Mesodermal cell (in vitro differentiated cells): ENCODE results near the gene SASH1.

Experiments used
- H3K27ac ChIP-seq: 2 replicates; pipeline ENCODE4 v1.7.0; 2013; ENCODE audit warnings: mild to moderate bottlenecking, low read depth, low read length, moderate library complexity; ENCODE audit not compliant: severe bottlenecking
- H3K36me3 ChIP-seq: 2 replicates; pipeline ENCODE4 v1.7.1; 2013; ENCODE audit warnings: mild to moderate bottlenecking, low read length, moderate library complexity; ENCODE audit not compliant: control insufficient read depth, insufficient read depth
- H3K4me1 ChIP-seq: one replicate; pipeline ENCODE4 v1.7.1; 2013; ENCODE audit warnings: mild to moderate bottlenecking, low read length; ENCODE audit not compliant: insufficient read depth, control insufficient read depth, poor library complexity, severe bottlenecking
- H3K4me3 ChIP-seq: 2 replicates; pipeline ENCODE4 v1.7.0; 2013; ENCODE audit warnings: low read length, control low read depth, mild to moderate bottlenecking; ENCODE audit not compliant: insufficient read depth, poor library complexity, severe bottlenecking; ENCODE audit errors: extremely low read depth
- H3K9me3 ChIP-seq: 2 replicates; pipeline ENCODE4 v1.7.1; 2013; ENCODE audit warnings: mild to moderate bottlenecking, low read length, moderate library complexity; ENCODE audit not compliant: control insufficient read depth
- WGBS, 2 experiments: methylation state at CpG; one replicate each; pipeline ENCODE4 v1.1.5; 2013; ENCODE audit warnings: missing lambda C conversion rate in 2 of 2; ENCODE audit not compliant: insufficient coverage in 2 of 2; 5-methylcytosine and 5-hydroxymethylcytosine counted together

The SASH1 gene

DNA sequence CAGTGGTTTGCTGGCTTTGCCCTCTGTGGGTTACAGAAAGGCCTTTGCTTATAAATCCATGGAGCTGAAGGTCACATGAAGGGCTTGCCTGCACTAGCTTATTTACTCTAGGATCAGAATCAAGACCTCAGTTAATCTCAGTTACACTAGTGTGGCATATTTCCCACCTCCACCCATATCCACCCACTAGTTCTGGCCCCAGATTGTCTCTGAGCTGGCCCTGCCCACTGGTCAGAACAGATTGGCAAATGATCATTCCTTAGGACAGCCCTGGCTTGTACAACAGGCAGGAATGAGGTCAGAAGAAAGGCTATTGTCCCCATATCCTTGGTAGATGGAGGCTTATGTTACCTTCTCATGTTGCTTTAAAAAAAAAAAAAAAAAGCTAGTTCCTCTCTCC is 33.3 kb upstream of the SASH1 start:
- H3K27ac ChIP-seq: no peak overlapping the region
- H3K4me1 ChIP-seq: peaks cover 11% of the 10 kb centered on the region
- no peaks in the 10 kb centered on the region for H3K36me3 ChIP-seq
- H3K4me3 ChIP-seq: no peak overlapping the region
- no peaks in the 10 kb centered on the region for H3K9me3 ChIP-seq

- 79% methylated on average over 2 of the region's 3 CpGs for WGBS, 2 experiments
- Histone ChIP-seq H3K4me3 (no peak overlapping the region), H3K9me3 (no peaks in the 10 kb centered on the region), H3K4me1 (peaks cover 4% of the 10 kb centered on the region), H3K27ac (no peak overlapping the region), H3K36me3 (no peaks in the 10 kb centered on the region)
Measured at GRCh38 chr6:148311966-148312669, 30.5 kb upstream of the SASH1 start.

GRCh38 chr6:148313488-148313887 is 29.1 kb upstream of the SASH1 start:
- no peak overlapping the region for H3K27ac ChIP-seq
- H3K4me3 ChIP-seq: no peak overlapping the region
- peaks cover 4% of the 10 kb centered on the region for H3K4me1 ChIP-seq
- H3K36me3 ChIP-seq: no peaks in the 10 kb centered on the region
- H3K9me3 ChIP-seq: no peaks in the 10 kb centered on the region
- 95% methylated on average over 4 of the region's 8 CpGs; no CpG with 5 or more reads in 1 of the 2 experiments for WGBS, 2 experiments

DNA sequence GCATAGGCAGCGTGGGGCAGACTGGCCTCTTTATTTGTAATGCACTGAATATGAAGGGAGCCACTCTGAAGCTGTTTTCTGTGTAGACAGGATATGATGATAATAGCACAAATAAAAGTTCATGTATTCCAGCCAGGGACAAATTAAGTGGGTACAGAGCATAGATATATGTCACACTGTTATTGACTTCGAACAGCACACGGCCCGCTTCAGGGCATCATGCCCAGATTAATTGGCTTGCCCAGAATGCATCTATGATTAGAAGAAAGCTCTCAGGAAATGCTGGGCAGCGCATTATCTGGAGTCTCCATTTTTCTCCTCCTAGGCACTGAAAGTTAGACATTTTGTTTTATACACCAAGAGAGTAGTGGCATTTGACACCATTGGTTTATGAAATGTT is 26.3 kb upstream of the SASH1 start:
- WGBS, 2 experiments: 91 to 97% methylated on average over 5 of the region's 5 CpGs
- no peak overlapping the region for H3K4me3 ChIP-seq
- H3K36me3 ChIP-seq: no peaks in the 10 kb centered on the region
- H3K4me1 ChIP-seq: peaks cover 4% of the 10 kb centered on the region
- no peak overlapping the region for H3K27ac ChIP-seq
- no peaks in the 10 kb centered on the region for H3K9me3 ChIP-seq

- Histone ChIP-seq H3K27ac (no peak overlapping the region), H3K4me3 (no peak overlapping the region), H3K9me3 (no peaks in the 10 kb centered on the region), H3K4me1 (peaks cover 4% of the 10 kb centered on the region), H3K36me3 (no peaks in the 10 kb centered on the region)
- 90 to 100% methylated on average over 1 of the region's 1 CpG for WGBS, 2 experiments
Measured at GRCh38 chr6:148317051-148317450, 25.6 kb upstream of the SASH1 start.

GRCh38 chr6:148317739-148318138 is 24.9 kb upstream of the SASH1 start:
- H3K27ac ChIP-seq: no peak overlapping the region
- no peaks in the 10 kb centered on the region for H3K36me3 ChIP-seq
- H3K4me3 ChIP-seq: no peak overlapping the region
- H3K4me1 ChIP-seq: peaks cover under 1% of the 10 kb centered on the region
- H3K9me3 ChIP-seq: no peaks in the 10 kb centered on the region
- 100% methylated on average over 1 of the region's 2 CpGs for WGBS, 2 experiments

DNA sequence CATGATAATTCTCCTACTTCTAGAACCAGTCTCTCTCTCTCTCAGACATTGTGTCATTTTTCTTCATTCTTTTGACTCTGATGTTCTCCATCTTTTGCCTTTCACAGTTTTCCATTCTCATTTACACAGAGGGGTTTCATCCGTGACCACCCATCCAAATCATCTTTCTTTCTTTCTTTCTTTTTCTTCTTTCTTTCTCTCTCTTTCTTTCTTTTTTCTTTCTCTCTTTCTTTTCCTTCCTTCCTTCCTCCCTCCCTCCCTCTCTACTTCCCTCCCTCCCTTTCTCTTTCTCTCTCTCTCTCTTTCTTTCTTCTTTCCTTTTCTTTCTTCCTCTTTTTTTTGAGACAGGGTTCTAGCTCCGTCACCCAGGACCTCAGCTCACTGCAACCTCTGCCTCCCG is 19.9 kb upstream of the SASH1 start:
- H3K27ac ChIP-seq: no peak overlapping the region
- no peak overlapping the region for H3K4me3 ChIP-seq
- WGBS, 2 experiments: 92 to 97% methylated on average over 1 to 3 of the region's 3 CpGs
- no peaks in the 10 kb centered on the region for H3K36me3 ChIP-seq
- H3K9me3 ChIP-seq: no peaks in the 10 kb centered on the region
- no peaks in the 10 kb centered on the region for H3K4me1 ChIP-seq

DNA sequence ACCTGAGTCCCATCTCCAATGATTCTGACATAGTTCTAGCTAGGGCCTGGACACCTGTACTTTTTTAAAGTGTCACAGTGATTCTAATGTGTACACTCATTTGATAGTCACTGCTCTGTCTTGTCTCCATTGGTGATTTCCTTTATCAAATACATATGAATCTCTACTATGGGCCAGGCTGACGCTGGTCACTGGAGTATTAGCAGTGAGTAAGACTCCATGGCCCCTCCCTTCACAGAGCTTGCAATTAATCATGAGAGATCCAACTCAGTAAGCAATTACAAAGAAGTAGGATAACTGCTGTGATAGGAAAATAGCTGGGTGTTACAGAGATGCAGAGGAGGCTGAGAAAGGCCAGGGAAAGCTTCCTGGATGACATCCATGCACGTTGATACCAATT is 19.3 kb upstream of the SASH1 start:
- Histone ChIP-seq H3K4me3 (no peak overlapping the region), H3K9me3 (no peaks in the 10 kb centered on the region), H3K4me1 (no peaks in the 10 kb centered on the region), H3K27ac (no peak overlapping the region), H3K36me3 (no peaks in the 10 kb centered on the region)
- WGBS, 2 experiments: 83 to 94% methylated on average over 1 to 2 of the region's 2 CpGs

GRCh38 chr6:148324297-148324985 is 18.2 kb upstream of the SASH1 start:
- Histone ChIP-seq H3K4me3 (no peak overlapping the region), H3K4me1 (peaks cover 8% of the 10 kb centered on the region), H3K9me3 (no peaks in the 10 kb centered on the region), H3K27ac (no peak overlapping the region), H3K36me3 (no peaks in the 10 kb centered on the region)
- 68 to 75% methylated on average over 4 of the region's 4 CpGs for whole genome bisulfite sequencing, 2 experiments

- Histone ChIP-seq H3K27ac (no peak overlapping the region), H3K36me3 (no peaks in the 10 kb centered on the region), H3K9me3 (no peaks in the 10 kb centered on the region), H3K4me1 (peaks cover 12% of the 10 kb centered on the region), H3K4me3 (no peak overlapping the region)
- WGBS, 2 experiments: 91 to 92% methylated on average over 9 to 10 of the region's 11 CpGs
Measured at GRCh38 chr6:148325316-148326068, 17.1 kb upstream of the SASH1 start.
